Endothelial cell (in vitro differentiated cells): ENCODE data around the gene MACF1. TPM values are rescaled to one million over a fixed set of nuclear protein-coding genes. Genes with fewer than 3 reads are reported as not detected.
"Not testable (repeated sequence)": the region's sequence is repeated elsewhere in the genome, so short reads cannot be mapped to it uniquely, and the experiment has no call there.

Experiments used
- DNase-seq: peaks from one replicate; pipeline ENCODE4 v3.0.0; 2021; ENCODE audit warnings: low spot score
- H3K27ac Mint-ChIP-seq: one replicate; pipeline ENCODE4 v1.8.0; 2021; ENCODE audit warnings: mixed read lengths, inconsistent platforms; ENCODE audit not compliant: unreplicated experiment
- H3K27me3 Mint-ChIP-seq: one replicate; pipeline ENCODE4 v1.8.0; 2021; ENCODE audit warnings: mild to moderate bottlenecking, moderate library complexity, mixed read lengths, inconsistent platforms; ENCODE audit not compliant: unreplicated experiment
- H3K36me3 Mint-ChIP-seq: one replicate; pipeline ENCODE4 v1.8.0; 2021; ENCODE audit warnings: mild to moderate bottlenecking, low read depth, mixed read lengths, inconsistent platforms; ENCODE audit not compliant: unreplicated experiment
- H3K4me1 Mint-ChIP-seq: one replicate; pipeline ENCODE4 v1.8.0; 2021; ENCODE audit warnings: mild to moderate bottlenecking, mixed read lengths, inconsistent platforms; ENCODE audit not compliant: unreplicated experiment
- H3K4me3 Mint-ChIP-seq: one replicate; pipeline ENCODE4 v1.8.0; 2021; ENCODE audit warnings: mild to moderate bottlenecking, mixed read lengths, inconsistent platforms; ENCODE audit not compliant: unreplicated experiment
- H3K9me3 Mint-ChIP-seq: one replicate; pipeline ENCODE4 v1.8.0; 2021; ENCODE audit warnings: mixed read lengths, inconsistent platforms; ENCODE audit not compliant: unreplicated experiment
- total RNA-seq: library from RNA; stranded (reverse); fragmentation: NEBNext Ultra II Directional; extraction: Animal tissue kit (Norgen Biotek cat#: 25700); gene quantifications from one replicate; pipeline ENCODE4 v1.2.1, GENCODE V29; 2021; ENCODE audit not compliant: unreplicated experiment
- TF ChIP-seq, protein P1 (sequence below): fragments of 200-600 bp; sonication (generic); IDR thresholded peaks from one replicate; pipeline ENCODE4 v1.5.0; 2021; ENCODE audit warnings: antibody characterized with exemption; ENCODE audit not compliant: unreplicated experiment

The MACF1 gene
- total RNA-seq, 1 donor from 2014 or later: 511 TPM

DNA sequence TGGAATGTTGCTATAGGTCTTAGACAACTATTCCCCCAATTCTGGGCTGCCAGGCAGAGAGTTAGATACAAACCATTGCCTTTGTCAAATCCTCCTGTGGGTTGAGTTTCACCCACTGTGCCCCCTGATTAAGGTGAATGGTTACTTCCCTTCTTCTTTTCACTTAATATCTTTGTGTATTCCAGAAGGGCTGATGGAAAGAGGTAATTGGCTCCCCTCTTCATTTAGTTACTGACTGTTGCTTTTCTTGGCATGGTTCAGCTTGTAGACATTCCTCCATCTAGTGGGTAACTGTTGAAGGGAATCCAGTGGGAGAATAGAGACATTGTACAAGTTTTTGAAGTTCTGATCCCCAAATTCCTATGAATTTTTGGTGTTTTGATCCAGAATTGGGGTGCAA is 43.8 kb upstream of the MACF1 start:
- H3K4me1 Mint-ChIP-seq: peaks cover 73% of the 10 kb centered on the region
- DNase-seq: no peak
- peaks cover 2% of the 10 kb centered on the region for H3K27me3 Mint-ChIP-seq
- TF ChIP-seq, protein P1, sequence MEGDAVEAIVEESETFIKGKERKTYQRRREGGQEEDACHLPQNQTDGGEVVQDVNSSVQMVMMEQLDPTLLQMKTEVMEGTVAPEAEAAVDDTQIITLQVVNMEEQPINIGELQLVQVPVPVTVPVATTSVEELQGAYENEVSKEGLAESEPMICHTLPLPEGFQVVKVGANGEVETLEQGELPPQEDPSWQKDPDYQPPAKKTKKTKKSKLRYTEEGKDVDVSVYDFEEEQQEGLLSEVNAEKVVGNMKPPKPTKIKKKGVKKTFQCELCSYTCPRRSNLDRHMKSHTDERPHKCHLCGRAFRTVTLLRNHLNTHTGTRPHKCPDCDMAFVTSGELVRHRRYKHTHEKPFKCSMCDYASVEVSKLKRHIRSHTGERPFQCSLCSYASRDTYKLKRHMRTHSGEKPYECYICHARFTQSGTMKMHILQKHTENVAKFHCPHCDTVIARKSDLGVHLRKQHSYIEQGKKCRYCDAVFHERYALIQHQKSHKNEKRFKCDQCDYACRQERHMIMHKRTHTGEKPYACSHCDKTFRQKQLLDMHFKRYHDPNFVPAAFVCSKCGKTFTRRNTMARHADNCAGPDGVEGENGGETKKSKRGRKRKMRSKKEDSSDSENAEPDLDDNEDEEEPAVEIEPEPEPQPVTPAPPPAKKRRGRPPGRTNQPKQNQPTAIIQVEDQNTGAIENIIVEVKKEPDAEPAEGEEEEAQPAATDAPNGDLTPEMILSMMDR: no peak
- no peaks in the 10 kb centered on the region for H3K9me3 Mint-ChIP-seq
- peak overlapping the region; percentile 1 for H3K27ac Mint-ChIP-seq
- no peak overlapping the region for H3K4me3 Mint-ChIP-seq
- H3K36me3 Mint-ChIP-seq: no peaks in the 10 kb centered on the region

DNA sequence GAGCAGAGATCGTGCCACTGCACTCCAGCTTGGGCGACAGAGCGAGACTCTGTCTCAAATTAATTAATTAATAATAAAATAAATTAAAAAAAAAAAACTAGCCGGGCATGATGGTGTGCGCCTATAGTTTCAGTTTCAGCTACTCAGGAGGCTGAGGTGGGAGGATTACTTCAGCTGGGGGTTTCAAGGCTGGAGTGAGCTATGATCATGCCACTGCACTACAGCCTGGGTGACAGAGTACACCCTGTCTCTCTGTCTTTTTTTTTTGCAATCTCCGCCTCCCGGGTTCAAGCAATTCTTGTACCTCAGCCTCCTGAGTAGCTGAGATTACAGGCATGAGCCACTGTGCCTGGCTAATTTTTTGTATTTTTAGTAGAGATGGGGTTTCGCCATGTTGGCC is 42.7 kb upstream of the MACF1 start:
- H3K27ac Mint-ChIP-seq, H3K27me3 Mint-ChIP-seq, H3K9me3 Mint-ChIP-seq, H3K36me3 Mint-ChIP-seq, H3K4me3 Mint-ChIP-seq, DNase-seq: not testable (repeated sequence)
- peaks cover 82% of the 10 kb centered on the region for H3K4me1 Mint-ChIP-seq

DNA sequence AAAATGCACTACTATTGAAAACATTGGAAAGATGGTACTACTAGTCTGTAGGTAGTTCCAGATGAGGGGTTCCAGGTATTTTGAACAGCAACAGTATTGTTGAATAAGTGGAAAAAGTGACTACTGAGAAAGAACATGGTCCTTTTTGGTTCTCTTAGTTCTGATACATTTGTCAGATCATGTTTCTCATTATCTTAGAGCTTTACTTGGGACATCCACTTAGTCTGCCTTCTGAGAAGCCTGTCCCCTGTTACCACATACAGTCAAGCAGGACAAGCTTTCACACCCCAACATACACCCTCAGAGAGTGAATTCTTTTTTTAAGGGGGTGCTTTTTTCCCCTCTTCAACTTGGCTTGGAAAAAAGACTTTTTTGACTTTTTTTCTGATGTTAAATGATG is 41.0 kb upstream of the MACF1 start:
- no peak overlapping the region for H3K4me3 Mint-ChIP-seq
- peaks cover 2% of the 10 kb centered on the region for H3K27me3 Mint-ChIP-seq
- TF ChIP-seq, protein P1: no peak
- H3K36me3 Mint-ChIP-seq: no peaks in the 10 kb centered on the region
- no peak for DNase-seq
- H3K4me1 Mint-ChIP-seq: peaks cover 74% of the 10 kb centered on the region
- no peaks in the 10 kb centered on the region for H3K9me3 Mint-ChIP-seq
- no peak overlapping the region for H3K27ac Mint-ChIP-seq

DNA sequence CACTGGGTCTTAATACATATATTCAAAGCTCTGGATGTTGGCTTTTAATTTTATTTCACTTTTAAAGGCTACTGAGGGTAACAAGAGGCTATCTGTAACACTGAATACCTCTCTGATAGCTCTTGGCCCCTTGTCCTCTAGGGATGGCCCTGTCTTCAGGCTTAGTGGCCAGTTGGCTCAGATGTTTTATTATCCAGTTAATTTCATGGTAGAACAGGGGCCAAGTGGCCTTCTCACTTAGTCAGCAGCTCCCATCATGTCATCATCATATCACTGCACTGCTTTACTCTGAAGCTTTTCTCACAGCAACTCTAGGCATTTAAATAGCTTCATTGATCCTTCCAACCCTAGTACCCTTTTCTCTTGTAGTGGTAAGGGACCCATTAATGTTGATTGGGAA is 40.2 kb upstream of the MACF1 start:
- TF ChIP-seq, protein P1: no peak
- Mint-ChIP-seq H3K27me3 (peaks cover 2% of the 10 kb centered on the region), H3K27ac (no peak overlapping the region), H3K4me1 (peaks cover 72% of the 10 kb centered on the region), H3K36me3 (no peaks in the 10 kb centered on the region), H3K4me3 (no peak overlapping the region), H3K9me3 (no peaks in the 10 kb centered on the region)
- no peak for DNase-seq

DNA sequence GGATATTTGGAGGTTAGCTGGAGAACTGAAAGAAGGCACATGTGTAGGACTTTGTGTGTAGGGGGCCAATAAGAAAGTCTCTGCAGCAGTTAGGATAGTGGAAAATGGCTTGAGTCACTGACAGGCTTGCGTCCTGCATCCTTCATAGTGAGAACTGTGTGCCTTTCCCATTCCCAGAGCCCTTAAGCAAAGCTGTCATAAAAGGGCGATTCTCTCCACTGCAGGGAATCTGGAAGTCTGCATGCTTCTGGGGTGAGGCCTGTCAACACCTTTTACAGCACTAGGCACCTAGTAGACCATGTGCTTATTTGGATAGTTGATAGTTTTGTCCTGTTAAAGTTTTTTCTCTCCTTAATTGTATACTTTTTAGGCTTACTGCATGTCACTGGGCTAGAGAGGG is 39.4 kb upstream of the MACF1 start:
- no peak for DNase-seq
- H3K36me3 Mint-ChIP-seq: no peaks in the 10 kb centered on the region
- H3K27ac Mint-ChIP-seq: peak overlapping the region; percentile 72
- H3K4me1 Mint-ChIP-seq: peaks cover 69% of the 10 kb centered on the region
- TF ChIP-seq, protein P1: no peak
- no peak overlapping the region for H3K4me3 Mint-ChIP-seq
- no peaks in the 10 kb centered on the region for H3K9me3 Mint-ChIP-seq
- H3K27me3 Mint-ChIP-seq: peaks cover 3% of the 10 kb centered on the region

DNA sequence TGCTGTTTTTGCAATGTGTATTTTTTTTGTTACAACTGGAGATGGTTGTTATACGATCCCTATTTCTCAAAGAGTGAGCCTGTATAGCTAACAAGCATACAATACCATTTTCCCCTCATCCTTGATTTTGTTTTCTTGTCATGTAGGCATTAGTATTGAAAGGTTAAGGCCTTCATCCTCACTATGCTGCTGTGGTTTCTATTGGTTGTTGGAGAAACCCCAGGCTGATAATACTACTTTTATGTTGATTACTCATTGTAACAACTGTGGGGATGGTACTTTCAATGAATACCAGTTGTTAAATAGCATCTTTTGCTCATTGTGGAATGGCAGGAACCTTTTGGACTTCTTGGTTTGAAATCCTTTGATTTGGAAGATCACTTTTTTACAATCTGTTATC is 39.0 kb upstream of the MACF1 start:
- H3K36me3 Mint-ChIP-seq: no peaks in the 10 kb centered on the region
- H3K4me3 Mint-ChIP-seq: no peak overlapping the region
- peaks cover 6% of the 10 kb centered on the region for H3K27me3 Mint-ChIP-seq
- H3K27ac Mint-ChIP-seq: peak overlapping the region; percentile 72
- no peak for DNase-seq
- peaks cover 69% of the 10 kb centered on the region for H3K4me1 Mint-ChIP-seq
- H3K9me3 Mint-ChIP-seq: no peaks in the 10 kb centered on the region
- TF ChIP-seq, protein P1: no peak
